GM18508 (cell line): ENCODE data around the gene PTPN13.

Experiments used
- ATAC-seq: cut with Tn5 transposase; IDR thresholded peaks from one replicate; pipeline ENCODE4 v1.9.1; 2021; ENCODE audit warnings: moderate number of reproducible peaks; ENCODE audit not compliant: insufficient read depth, unreplicated experiment

The PTPN13 gene

GRCh38 chr4:86847571-86847970 is 253.5 kb downstream of the PTPN13 start:
- no peak for ATAC-seq

- ATAC-seq: no peak
Measured at GRCh38 chr4:86848136-86848535, 254.0 kb downstream of the PTPN13 start.

- no peak for ATAC-seq
Measured at GRCh38 chr4:86848732-86849619, 254.9 kb downstream of the PTPN13 start, which contains the start of gene SLC10A6. Gene SLC10A6, minus strand, starts transcription at chr4:86849384. Its CDS starts 269 bp downstream, at chr4:86849115.

- ATAC-seq: no peak
Measured at GRCh38 chr4:86853209-86853608, 259.1 kb downstream of the PTPN13 start.

- no peak for ATAC-seq
Measured at GRCh38 chr4:86855572-86855971, 261.5 kb downstream of the PTPN13 start.

DNA sequence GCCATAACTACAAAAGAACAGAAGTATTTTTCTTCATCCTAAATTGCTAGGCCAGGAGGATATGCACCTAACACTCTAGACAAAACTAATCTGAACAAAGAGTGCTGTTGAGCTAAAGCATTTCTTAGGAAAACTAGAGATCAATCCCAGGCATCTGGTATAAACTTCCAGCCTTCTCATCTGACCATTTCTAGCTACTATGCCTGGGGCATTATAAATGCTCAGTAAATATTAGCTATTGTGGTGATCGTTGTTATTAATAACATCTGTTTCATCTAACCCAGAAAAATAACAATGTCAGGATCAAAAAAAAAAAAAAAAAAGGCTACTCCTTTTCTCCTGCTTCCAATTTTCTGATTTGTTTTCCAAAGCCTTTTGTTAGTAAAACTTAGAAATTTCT is 262.8 kb downstream of the PTPN13 start:
- ATAC-seq: no peak

GRCh38 chr4:86857341-86858052 is 263.4 kb downstream of the PTPN13 start:
- ATAC-seq: no peak
